Measurements from ENCODE around the gene OR2W1. TPM values are rescaled to one million over a fixed set of nuclear protein-coding genes. Genes with fewer than 3 reads are reported as not detected.

Gene OR2W1
- not detected in 2 replicates for total RNA-seq

DNA sequence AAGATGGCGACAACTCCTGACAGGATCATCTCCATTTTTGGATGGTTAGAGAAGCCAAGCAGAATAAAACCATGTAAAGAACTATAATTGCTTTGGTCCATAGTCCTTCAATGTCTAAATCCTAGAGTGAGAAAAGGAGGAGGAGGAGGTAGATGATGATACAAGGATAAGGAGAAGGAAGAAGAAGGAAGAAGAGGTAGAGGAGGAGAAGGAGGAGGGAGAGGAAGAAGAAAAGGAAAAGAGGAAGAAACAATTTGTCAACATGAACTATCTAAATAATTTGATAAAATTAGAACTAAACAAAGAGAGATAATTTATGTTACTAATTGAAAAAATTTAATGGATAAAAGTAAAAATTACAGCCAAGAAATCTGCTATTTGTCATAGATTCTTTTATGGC is at the start of gene OR2W1:
OR2W1 (minus strand) TSS at position 101 of the 400 bp plus-strand sequence; CDS start at position 101, 0 bp downstream.

GRCh38 chr6:29087213-29087612 is 42.2 kb upstream of the OR2W1 start, which contains the start of gene OR2B3:
OR2B3 (minus strand) TSS chr6:29087313; CDS start chr6:29087248, 65 bp downstream.

GRCh38 chr6:29005183-29005885 is 39.6 kb downstream of the OR2W1 start, which contains the start of gene ZNF311:
ZNF311 (minus strand) TSS chr6:29005315; CDS start chr6:29003954, 1,361 bp downstream.

Other genes with a start within 250 kb of the OR2W1 start
- gene TRIM27, start 121.2 kb downstream of the OR2W1 start, total RNA-seq: 55.2 and 69.5 TPM in 2 replicates
- gene ZNF311, start 39.9 kb downstream of the OR2W1 start, total RNA-seq: 0.26 and 1.8 TPM in 2 replicates
- gene OR2B3, start 42.1 kb upstream of the OR2W1 start, total RNA-seq: not detected in 2 replicates
- not detected in 2 replicates for gene OR2J1, start 54.3 kb upstream of the OR2W1 start, total RNA-seq
- not detected in 2 replicates for gene OR2J3, start 62.9 kb upstream of the OR2W1 start, total RNA-seq
- gene OR2J2, start 125.7 kb upstream of the OR2W1 start, total RNA-seq: not detected in 2 replicates